Muscle layer of duodenum (tissue), 2 donors: ENCODE measurements around the gene DYSF.
"Not testable (repeated sequence)": the region's sequence is repeated elsewhere in the genome, so short reads cannot be mapped to it uniquely, and the experiment has no call there.

Experiments
- H3K27ac ChIP-seq: one replicate; pipeline ENCODE4 v1.7.0; 2013; ENCODE audit warnings: mild to moderate bottlenecking, low read length
- H3K27me3 ChIP-seq: one replicate; pipeline ENCODE4 v1.7.0; 2013; ENCODE audit warnings: low read depth, mild to moderate bottlenecking, control low read depth, low read length
- H3K36me3 ChIP-seq, 2 donors: one replicate each; pipeline ENCODE4 v1.7.0; 2013; ENCODE audit warnings: low read length in 2 of 2, control low read depth in 1 of 2, mild to moderate bottlenecking in 1 of 2; ENCODE audit not compliant: insufficient read depth in 2 of 2, control insufficient read depth in 1 of 2
- H3K4me1 ChIP-seq, 2 donors: one replicate each; pipeline ENCODE4 v1.7.0; 2013; ENCODE audit warnings: low read length in 2 of 2, mild to moderate bottlenecking in 2 of 2, control low read depth in 1 of 2, moderate library complexity in 1 of 2; ENCODE audit not compliant: insufficient read depth in 2 of 2, control insufficient read depth in 1 of 2
- H3K4me3 ChIP-seq, 2 donors: one replicate each; pipeline ENCODE4 v1.7.0; 2013; ENCODE audit warnings: low read length in 2 of 2, low read depth in 1 of 2, mild to moderate bottlenecking in 1 of 2
- H3K9me3 ChIP-seq, 2 donors: one replicate each; pipeline ENCODE4 v1.7.0; 2013; ENCODE audit warnings: low read length in 2 of 2, control low read depth in 1 of 2, mild to moderate bottlenecking in 1 of 2; ENCODE audit not compliant: control insufficient read depth in 1 of 2
- donor health status: healthy.

Gene DYSF

GRCh38 chr2:71646028-71646427, 192.7 kb downstream of the DYSF start:
- H3K36me3 ChIP-seq = no peaks in the 10 kb centered on the region
- H3K9me3 ChIP-seq = no peaks in the 10 kb centered on the region
- no peak overlapping the region for H3K4me3 ChIP-seq
- no peak overlapping the region for H3K27ac ChIP-seq
- no peaks in the 10 kb centered on the region for H3K27me3 ChIP-seq
- no peaks in the 10 kb centered on the region for H3K4me1 ChIP-seq

DNA sequence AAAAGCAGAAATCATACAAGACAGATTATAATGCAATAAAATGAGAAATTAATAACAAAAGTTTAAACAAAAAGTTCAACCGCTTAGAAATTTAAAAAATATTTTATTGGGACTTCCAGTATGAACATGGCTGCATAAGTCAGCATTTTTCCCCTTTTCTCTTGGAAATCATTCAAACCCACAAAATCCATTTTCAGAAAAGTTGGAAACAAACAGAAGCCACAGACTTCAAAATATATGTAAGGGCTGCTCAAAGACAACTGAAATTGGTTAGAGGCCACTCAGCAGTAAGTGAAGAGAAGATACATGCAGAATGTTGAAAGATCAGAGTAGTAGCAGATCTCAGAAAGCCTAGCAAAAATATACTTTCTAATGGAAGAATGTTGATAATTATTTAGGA, 194.0 kb downstream of the DYSF start:
- Histone ChIP-seq H3K36me3 (no peaks in the 10 kb centered on the region), H3K27ac (no peak overlapping the region), H3K9me3 (no peaks in the 10 kb centered on the region), H3K4me3 (no peak overlapping the region), H3K4me1 (no peaks in the 10 kb centered on the region), H3K27me3 (no peaks in the 10 kb centered on the region)

- H3K9me3 ChIP-seq = peaks cover 0 to 11% of the 10 kb centered on the region in 2 donors
- H3K4me3 ChIP-seq = no peak overlapping the region
- no peaks in the 10 kb centered on the region for H3K27me3 ChIP-seq
- peaks cover 0 to 14% of the 10 kb centered on the region in 2 donors for H3K36me3 ChIP-seq
- H3K27ac ChIP-seq = no peak overlapping the region
- H3K4me1 ChIP-seq = no peaks in the 10 kb centered on the region
Measured at GRCh38 chr2:71655498-71655897, 202.1 kb downstream of the DYSF start.

DNA sequence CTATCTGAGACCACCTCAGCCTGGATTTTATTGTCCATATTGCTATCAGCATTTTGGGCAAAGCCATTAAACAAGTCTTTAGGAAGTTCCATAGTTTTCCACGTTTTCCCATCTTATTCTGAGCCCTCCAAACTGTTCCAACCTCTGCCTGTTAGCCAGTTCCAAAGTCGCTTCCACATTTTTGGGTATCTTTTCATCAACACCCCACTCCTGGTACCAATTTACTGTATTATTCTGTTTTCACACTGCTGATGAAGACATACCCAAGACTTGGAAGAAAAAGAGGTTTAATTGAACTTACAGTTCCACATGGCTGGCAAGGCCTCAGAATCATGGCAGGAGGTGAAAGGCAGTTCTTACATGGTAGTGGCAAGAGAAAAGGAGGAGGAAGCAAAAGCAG, 204.9 kb downstream of the DYSF start:
- not testable (repeated sequence) for H3K4me1 ChIP-seq, H3K27ac ChIP-seq, H3K27me3 ChIP-seq, H3K4me3 ChIP-seq
- peaks cover 0 to 18% of the 10 kb centered on the region in 2 donors for H3K36me3 ChIP-seq
- H3K9me3 ChIP-seq = peaks cover 0 to 11% of the 10 kb centered on the region in 2 donors

- Histone ChIP-seq H3K27me3 (no peaks in the 10 kb centered on the region), H3K36me3 (peaks cover 0 to 21% of the 10 kb centered on the region in 2 donors), H3K27ac (no peak overlapping the region), H3K4me3 (no peak overlapping the region), H3K4me1 (no peaks in the 10 kb centered on the region), H3K9me3 (peaks cover 0 to 11% of the 10 kb centered on the region in 2 donors)
Measured at GRCh38 chr2:71658771-71659170, 205.4 kb downstream of the DYSF start.

DNA sequence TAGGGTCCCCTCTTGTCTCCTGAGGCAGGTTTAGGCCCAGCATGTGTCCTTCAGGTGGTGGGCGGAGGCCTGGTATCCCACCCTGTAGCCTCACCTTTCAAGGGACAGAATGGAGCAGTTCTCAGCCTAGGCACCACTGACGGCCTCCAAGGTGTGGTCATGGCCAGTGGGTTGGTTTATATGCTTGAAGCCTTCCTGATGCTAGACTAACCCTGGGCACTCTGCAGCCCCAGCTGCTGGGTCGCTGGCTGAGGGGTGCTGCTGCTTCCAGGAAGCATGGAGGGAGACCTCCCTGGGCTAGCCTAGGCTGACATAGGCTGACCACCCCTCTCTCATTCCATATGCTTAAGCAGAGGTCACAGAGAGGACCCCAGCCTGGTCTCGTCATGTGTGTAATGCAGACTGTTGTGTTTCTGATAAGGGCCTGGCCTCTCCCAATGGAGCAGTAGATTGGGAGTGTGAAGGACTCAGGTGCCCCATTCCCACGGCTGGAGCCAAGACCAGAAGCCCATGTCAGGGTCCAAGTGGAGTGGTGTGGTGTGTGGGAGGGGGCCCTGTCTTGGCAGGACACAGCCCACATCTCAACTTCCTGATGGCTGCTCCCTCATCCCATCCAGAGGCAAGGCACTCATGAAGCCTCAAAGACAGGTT, 206.6 kb downstream of the DYSF start:
- Histone ChIP-seq H3K4me1 (no peaks in the 10 kb centered on the region), H3K36me3 (peaks cover 0 to 30% of the 10 kb centered on the region in 2 donors), H3K4me3 (no peak overlapping the region)

GRCh38 chr2:71661782-71662181, 208.4 kb downstream of the DYSF start:
- no peaks in the 10 kb centered on the region for H3K4me1 ChIP-seq
- H3K4me3 ChIP-seq = no peak overlapping the region
- H3K27ac ChIP-seq = no peak overlapping the region
- H3K36me3 ChIP-seq = peaks cover 3 to 40% of the 10 kb centered on the region in 2 donors
- peaks cover 0 to 11% of the 10 kb centered on the region in 2 donors for H3K9me3 ChIP-seq
- no peaks in the 10 kb centered on the region for H3K27me3 ChIP-seq

More for the DNA sequence above, 206.6 kb downstream of the DYSF start:
- Histone ChIP-seq H3K27me3 (no peaks in the 10 kb centered on the region), H3K9me3 (peaks cover 0 to 11% of the 10 kb centered on the region in 2 donors), H3K27ac (no peak overlapping the region)

DNA sequence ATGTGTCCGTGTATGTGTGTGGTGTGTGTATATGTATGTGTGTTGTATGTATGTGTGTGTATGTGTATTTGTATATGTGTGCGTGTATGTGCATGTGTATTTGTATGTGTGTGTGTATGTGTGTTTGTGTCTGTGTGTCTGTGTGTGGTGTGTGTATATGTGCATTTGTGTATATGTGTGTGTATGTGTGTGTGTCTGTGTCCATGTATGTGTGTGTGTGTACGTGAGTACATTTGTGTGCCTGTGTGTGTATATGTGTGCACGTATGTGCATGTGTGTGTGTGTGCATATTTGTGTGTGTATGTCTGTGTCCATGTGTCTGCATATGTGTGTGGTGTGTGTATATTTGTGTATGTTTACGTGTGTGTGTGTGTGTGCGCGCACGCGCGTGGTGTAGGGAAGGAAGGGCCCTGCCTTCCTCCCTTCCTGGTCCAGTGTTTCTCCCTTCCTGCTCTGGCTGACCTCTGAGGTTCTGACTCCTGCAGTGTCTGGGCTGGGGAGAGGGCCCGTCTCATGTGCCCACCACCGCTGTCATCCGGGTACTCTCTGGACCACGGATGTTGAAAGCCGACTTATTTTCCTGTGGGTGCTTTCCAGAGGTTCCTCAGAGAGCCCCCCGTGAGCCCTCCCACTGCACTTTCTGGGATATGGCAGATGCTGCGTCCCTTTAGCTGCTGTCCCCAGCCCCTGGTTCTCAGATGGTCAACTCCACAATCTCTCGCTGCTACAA, 209.5 kb downstream of the DYSF start:
- H3K9me3 ChIP-seq = peaks cover 0 to 7% of the 10 kb centered on the region in 2 donors
- peaks cover 3 to 48% of the 10 kb centered on the region in 2 donors for H3K36me3 ChIP-seq
- H3K4me3 ChIP-seq = no peak overlapping the region
- no peaks in the 10 kb centered on the region for H3K4me1 ChIP-seq
- no peaks in the 10 kb centered on the region for H3K27me3 ChIP-seq
- H3K27ac ChIP-seq = no peak overlapping the region

GRCh38 chr2:71664161-71664560, 210.8 kb downstream of the DYSF start:
- Histone ChIP-seq H3K36me3 (peaks cover 3 to 44% of the 10 kb centered on the region in 2 donors), H3K27ac (no peak overlapping the region), H3K4me3 (no peak overlapping the region), H3K9me3 (no peaks in the 10 kb centered on the region), H3K4me1 (no peaks in the 10 kb centered on the region), H3K27me3 (no peaks in the 10 kb centered on the region)

DNA sequence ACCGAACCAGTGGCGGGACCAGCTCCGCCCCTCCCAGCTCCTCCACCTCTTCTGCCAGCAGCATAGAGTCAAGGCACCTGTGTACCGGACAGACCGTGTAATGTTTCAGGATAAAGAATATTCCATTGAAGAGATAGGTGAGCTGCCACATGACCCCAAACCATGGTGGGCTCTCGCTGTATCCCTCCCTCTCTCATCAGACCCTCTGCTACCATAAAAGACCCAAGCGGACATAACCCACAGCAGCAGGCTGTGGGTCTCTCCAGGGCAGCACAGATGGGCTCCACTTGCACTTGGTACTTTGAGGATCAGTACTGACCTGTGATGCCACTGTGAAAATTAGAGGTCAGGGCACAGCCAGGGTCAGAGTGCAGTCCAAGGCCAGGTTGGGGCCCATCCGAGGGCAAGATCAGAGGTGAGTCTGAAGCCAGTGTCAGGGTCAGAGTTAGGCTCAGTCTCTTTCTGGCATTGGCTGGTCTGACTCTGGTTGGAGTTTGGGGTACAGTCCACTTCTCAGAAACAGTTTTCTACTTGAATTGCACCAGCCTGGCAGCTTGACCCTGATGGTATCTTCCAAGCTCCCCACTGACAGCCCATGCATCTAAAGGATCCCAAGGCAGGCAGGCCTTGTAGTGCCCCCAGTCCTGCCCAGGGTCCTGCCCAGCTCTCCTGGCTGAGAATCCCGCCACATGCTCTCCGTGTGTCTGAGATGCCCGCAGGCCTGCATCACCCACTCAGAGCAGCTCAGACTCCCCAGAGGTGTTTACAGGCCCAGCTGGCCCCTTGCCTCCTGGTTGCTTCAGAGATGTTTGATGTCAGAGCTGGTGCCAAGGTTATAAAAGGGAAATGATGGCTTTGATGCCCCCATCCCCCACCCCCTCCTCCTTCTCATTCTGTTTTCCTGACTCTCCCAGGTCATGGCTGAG, 212.1 kb downstream of the DYSF start:
- no peaks in the 10 kb centered on the region for H3K9me3 ChIP-seq
- H3K27me3 ChIP-seq = no peaks in the 10 kb centered on the region
- H3K4me3 ChIP-seq = no peak overlapping the region
- peaks cover 11 to 48% of the 10 kb centered on the region in 2 donors for H3K36me3 ChIP-seq
- H3K4me1 ChIP-seq = no peaks in the 10 kb centered on the region
- no peak overlapping the region for H3K27ac ChIP-seq

- H3K36me3 ChIP-seq = peaks cover 11 to 46% of the 10 kb centered on the region in 2 donors
- no peak overlapping the region for H3K4me3 ChIP-seq
- H3K4me1 ChIP-seq = no peaks in the 10 kb centered on the region
- no peaks in the 10 kb centered on the region for H3K27me3 ChIP-seq
- no peaks in the 10 kb centered on the region for H3K9me3 ChIP-seq
- H3K27ac ChIP-seq = no peak overlapping the region
Measured at GRCh38 chr2:71666094-71666474, 212.7 kb downstream of the DYSF start.
